GM23338 (cell line): ENCODE measurements around the gene MPHOSPH6. TPM values are rescaled to one million over a fixed set of nuclear protein-coding genes. Genes with fewer than 3 reads are reported as not detected.

Source experiments
- ATAC-seq: fragments of 200-7000 bp; cut with Tn5 transposase; 3 replicates; pipeline ENCODE4 v1.9.1; 2020
- DNase-seq: peaks from one replicate; pipeline ENCODE4 v3.0.0-alpha.2; 2015; ENCODE audit warnings: low spot score
- H2AFZ ChIP-seq: fragments of 200-600 bp; sonication (generic); 2 replicates; pipeline ENCODE4 v1.8.0; 2016; ENCODE audit warnings: antibody characterized with exemption, mild to moderate bottlenecking, moderate library complexity
- H3F3A ChIP-seq: fragments of 200-600 bp; sonication (generic); replicated peaks from 2 replicates; pipeline ENCODE4 v1.8.0; 2017; ENCODE audit warnings: antibody characterized with exemption, mixed run types, low read depth
- H3K27ac ChIP-seq: fragments of 200-600 bp; sonication (generic); 2 replicates; pipeline ENCODE4 v1.6.1; 2016; ENCODE audit warnings: low read depth
- H3K27me3 ChIP-seq: fragments of 200-600 bp; sonication (generic); 2 replicates; pipeline ENCODE4 v1.8.0; 2016; ENCODE audit warnings: mild to moderate bottlenecking, mixed run types, moderate library complexity; ENCODE audit not compliant: insufficient read depth
- H3K36me3 ChIP-seq: fragments of 200-600 bp; sonication (generic); 2 replicates; pipeline ENCODE4 v1.8.0; 2016; ENCODE audit warnings: mild to moderate bottlenecking; ENCODE audit not compliant: insufficient read depth
- H3K4me1 ChIP-seq: fragments of 200-600 bp; sonication (generic); 2 replicates; pipeline ENCODE4 v1.8.0; 2016; ENCODE audit warnings: mild to moderate bottlenecking, moderate library complexity; ENCODE audit not compliant: insufficient read depth
- H3K4me2 ChIP-seq: fragments of 200-600 bp; sonication (generic); 2 replicates; pipeline ENCODE4 v1.7.1; 2017; ENCODE audit warnings: mixed run types
- H3K4me3 ChIP-seq: fragments of 200-600 bp; sonication (generic); 2 replicates; pipeline ENCODE4 v1.6.1; 2016; ENCODE audit warnings: mixed run types
- H3K79me2 ChIP-seq: fragments of 200-600 bp; sonication (generic); replicated peaks from 2 replicates; pipeline ENCODE4 v1.8.0; 2017; ENCODE audit warnings: mild to moderate bottlenecking; ENCODE audit not compliant: insufficient read depth
- H3K9me2 ChIP-seq: fragments of 200-600 bp; sonication (generic); 2 replicates; pipeline ENCODE4 v1.8.0; 2017; ENCODE audit not compliant: insufficient read depth
- H4K20me1 ChIP-seq: fragments of 200-600 bp; sonication (generic); replicated peaks from 2 replicates; pipeline ENCODE4 v1.8.0; 2017; ENCODE audit warnings: mild to moderate bottlenecking; ENCODE audit not compliant: insufficient read depth
- H3K27ac Mint-ChIP-seq: 2 replicates; pipeline ENCODE4 v1.8.0; 2020; ENCODE audit warnings: inconsistent platforms, mild to moderate bottlenecking, moderate library complexity, mixed read lengths
- H3K27me3 Mint-ChIP-seq: 3 replicates; pipeline ENCODE4 v1.8.0; 2022; ENCODE audit warnings: low read depth, mild to moderate bottlenecking, moderate library complexity, mixed read lengths, inconsistent platforms; ENCODE audit not compliant: insufficient read depth, poor library complexity
- H3K36me3 Mint-ChIP-seq: 3 replicates; pipeline ENCODE4 v1.8.0; 2021; ENCODE audit warnings: low read depth, mild to moderate bottlenecking, inconsistent platforms, moderate library complexity, mixed read lengths
- H3K4me1 Mint-ChIP-seq: 3 replicates; pipeline ENCODE4 v1.8.0; 2020; ENCODE audit warnings: mild to moderate bottlenecking, inconsistent platforms, mixed read lengths
- H3K4me3 Mint-ChIP-seq: 3 replicates; pipeline ENCODE4 v1.8.0; 2021; ENCODE audit warnings: moderate library complexity, mild to moderate bottlenecking, inconsistent platforms, mixed read lengths
- H3K9me3 Mint-ChIP-seq: 3 replicates; pipeline ENCODE4 v1.8.0; 2020; ENCODE audit warnings: moderate library complexity, mild to moderate bottlenecking, inconsistent platforms, mixed read lengths
- CREB1 ChIP-seq: fragments of 250-450 bp; sonication (Bioruptor Pico); IDR thresholded peaks from 2 replicates; pipeline ENCODE4 v1.5.0; 2020; ENCODE audit warnings: low read depth, mild to moderate bottlenecking, moderate library complexity
- EZH2 ChIP-seq: fragments of 200-600 bp; sonication (generic); IDR thresholded peaks from one replicate; pipeline ENCODE4 v1.8.0; 2017; ENCODE audit warnings: antibody characterized with exemption, mild to moderate bottlenecking, low read depth; ENCODE audit not compliant: unreplicated experiment
- EZH2phosphoT487 ChIP-seq: fragments of 200-600 bp; sonication (generic); IDR thresholded peaks from one replicate; pipeline ENCODE4 v1.8.1; 2018; ENCODE audit warnings: antibody characterized with exemption; ENCODE audit not compliant: unreplicated experiment
- JUNB ChIP-seq: IDR thresholded peaks from one replicate; pipeline ENCODE4 v1.6.1; 2016; ENCODE audit warnings: antibody characterized with exemption; ENCODE audit not compliant: unreplicated experiment
- NANOG ChIP-seq: IDR thresholded peaks from 2 replicates; pipeline ENCODE4 v1.6.1; 2016; ENCODE audit warnings: antibody characterized with exemption, borderline replicate concordance
- POLR2AphosphoS5 ChIP-seq: IDR thresholded peaks from 2 replicates; pipeline ENCODE4 v1.6.1; 2016; ENCODE audit warnings: antibody characterized with exemption, low read depth
- STAT1 ChIP-seq: IDR thresholded peaks from one replicate; pipeline ENCODE4 v1.6.1; 2016; ENCODE audit warnings: antibody characterized with exemption; ENCODE audit not compliant: unreplicated experiment
- ZNF114 ChIP-seq: fragments of 250-450 bp; sonication (Bioruptor Pico); IDR thresholded peaks from 2 replicates; pipeline ENCODE4 v1.5.0; 2020; ENCODE audit warnings: mild to moderate bottlenecking, moderate library complexity
- ZNF331 ChIP-seq: fragments of 250-450 bp; sonication (Bioruptor Pico); IDR thresholded peaks from 2 replicates; pipeline ENCODE4 v1.5.0; 2020; ENCODE audit warnings: low read depth, mild to moderate bottlenecking, moderate library complexity
- polyA plus RNA-seq: library from polyadenylated mRNA; unstranded; fragments of >200 nt; fragmentation: Nextera tagmentation; extraction: Ambion mirVana; gene quantifications from 2 replicates; pipeline ENCODE4 v1.2.1, GENCODE V29; 2016
- total RNA-seq: library from RNA; depleted of rRNA; stranded (reverse); fragments of >200 nt; shearing (Covaris generic); gene quantifications from 2 replicates; pipeline ENCODE4 v1.2.3, GENCODE V29; 2014
- TF ChIP-seq, protein P1 (sequence below): fragments of 250-450 bp; sonication (Bioruptor Pico); IDR thresholded peaks from 2 replicates; pipeline ENCODE4 v1.5.0; 2020; ENCODE audit warnings: mild to moderate bottlenecking, moderate library complexity
- TF ChIP-seq, protein P2 (sequence below): IDR thresholded peaks from one replicate; pipeline ENCODE4 v1.6.1; 2018; ENCODE audit warnings: antibody characterized with exemption; ENCODE audit not compliant: unreplicated experiment
- TF ChIP-seq, protein P3 (sequence below), 2 experiments: fragments of 200-600 bp in 1 of 2; sonication (generic) in 1 of 2; conservative IDR thresholded peaks; 2 replicates each; pipeline versions ENCODE4 v1.5.1 to v1.6.1; 2016 to 2017; ENCODE audit warnings: antibody characterized with exemption in 2 of 2, low read depth in 2 of 2, mild to moderate bottlenecking in 2 of 2, moderate library complexity in 1 of 2
- TF ChIP-seq, protein P4 (sequence below): IDR thresholded peaks from 2 replicates; pipeline ENCODE4 v1.6.1; 2016; ENCODE audit warnings: antibody characterized with exemption

The MPHOSPH6 gene
- total and polyA plus RNA-seq, 2 experiments from 2014 or later, result 40.8 to 94.7 TPM

DNA sequence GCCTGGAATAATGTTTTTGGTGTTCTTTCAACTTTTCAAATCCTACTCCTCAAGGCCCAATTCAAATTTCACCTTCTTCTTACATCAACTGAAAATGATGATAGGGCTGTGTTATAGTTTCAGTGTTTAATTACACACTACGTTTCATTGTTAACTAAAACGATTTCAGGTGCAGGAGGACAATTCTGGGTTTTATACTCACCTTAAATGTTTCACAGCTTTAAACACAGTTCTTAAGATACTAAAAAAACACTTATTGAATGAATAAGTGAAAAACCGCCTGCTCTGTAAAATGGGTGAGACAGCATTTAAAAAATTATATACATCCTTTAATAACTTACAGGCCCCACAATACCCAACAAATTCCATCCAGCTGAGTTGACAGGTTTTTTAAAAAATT is 6.2 kb upstream of the MPHOSPH6 start:
- Mint-ChIP-seq H3K36me3 (no peaks in the 10 kb centered on the region), H3K27me3 (no peaks in the 10 kb centered on the region), H3K4me1 (peaks cover 4% of the 10 kb centered on the region; the same call in 2 of the 3 replicates), H3K9me3 (no peaks in the 10 kb centered on the region), H3K4me3 (no peak overlapping the region), H3K27ac (no peak overlapping the region)
- Histone ChIP-seq H2AFZ (no peak overlapping the region), H3K4me3 (no peak overlapping the region), H3K9me2 (no peaks in the 10 kb centered on the region), H3K27me3 (peaks cover 10% of the 10 kb centered on the region), H3K36me3 (no peaks in the 10 kb centered on the region), H3K79me2 (no peaks in the 10 kb centered on the region), H3F3A (no peaks in the 10 kb centered on the region), H3K4me1 (no peaks in the 10 kb centered on the region), H3K27ac (no peak overlapping the region), H4K20me1 (no peaks in the 10 kb centered on the region), H3K4me2 (no peak overlapping the region)
- TF ChIP-seq ZNF331 (CRISPR knock-in tag), result no peak
- TF ChIP-seq CREB1 (CRISPR knock-in tag), result no peak
- no peak for TF ChIP-seq JUNB
- TF ChIP-seq, protein P1, sequence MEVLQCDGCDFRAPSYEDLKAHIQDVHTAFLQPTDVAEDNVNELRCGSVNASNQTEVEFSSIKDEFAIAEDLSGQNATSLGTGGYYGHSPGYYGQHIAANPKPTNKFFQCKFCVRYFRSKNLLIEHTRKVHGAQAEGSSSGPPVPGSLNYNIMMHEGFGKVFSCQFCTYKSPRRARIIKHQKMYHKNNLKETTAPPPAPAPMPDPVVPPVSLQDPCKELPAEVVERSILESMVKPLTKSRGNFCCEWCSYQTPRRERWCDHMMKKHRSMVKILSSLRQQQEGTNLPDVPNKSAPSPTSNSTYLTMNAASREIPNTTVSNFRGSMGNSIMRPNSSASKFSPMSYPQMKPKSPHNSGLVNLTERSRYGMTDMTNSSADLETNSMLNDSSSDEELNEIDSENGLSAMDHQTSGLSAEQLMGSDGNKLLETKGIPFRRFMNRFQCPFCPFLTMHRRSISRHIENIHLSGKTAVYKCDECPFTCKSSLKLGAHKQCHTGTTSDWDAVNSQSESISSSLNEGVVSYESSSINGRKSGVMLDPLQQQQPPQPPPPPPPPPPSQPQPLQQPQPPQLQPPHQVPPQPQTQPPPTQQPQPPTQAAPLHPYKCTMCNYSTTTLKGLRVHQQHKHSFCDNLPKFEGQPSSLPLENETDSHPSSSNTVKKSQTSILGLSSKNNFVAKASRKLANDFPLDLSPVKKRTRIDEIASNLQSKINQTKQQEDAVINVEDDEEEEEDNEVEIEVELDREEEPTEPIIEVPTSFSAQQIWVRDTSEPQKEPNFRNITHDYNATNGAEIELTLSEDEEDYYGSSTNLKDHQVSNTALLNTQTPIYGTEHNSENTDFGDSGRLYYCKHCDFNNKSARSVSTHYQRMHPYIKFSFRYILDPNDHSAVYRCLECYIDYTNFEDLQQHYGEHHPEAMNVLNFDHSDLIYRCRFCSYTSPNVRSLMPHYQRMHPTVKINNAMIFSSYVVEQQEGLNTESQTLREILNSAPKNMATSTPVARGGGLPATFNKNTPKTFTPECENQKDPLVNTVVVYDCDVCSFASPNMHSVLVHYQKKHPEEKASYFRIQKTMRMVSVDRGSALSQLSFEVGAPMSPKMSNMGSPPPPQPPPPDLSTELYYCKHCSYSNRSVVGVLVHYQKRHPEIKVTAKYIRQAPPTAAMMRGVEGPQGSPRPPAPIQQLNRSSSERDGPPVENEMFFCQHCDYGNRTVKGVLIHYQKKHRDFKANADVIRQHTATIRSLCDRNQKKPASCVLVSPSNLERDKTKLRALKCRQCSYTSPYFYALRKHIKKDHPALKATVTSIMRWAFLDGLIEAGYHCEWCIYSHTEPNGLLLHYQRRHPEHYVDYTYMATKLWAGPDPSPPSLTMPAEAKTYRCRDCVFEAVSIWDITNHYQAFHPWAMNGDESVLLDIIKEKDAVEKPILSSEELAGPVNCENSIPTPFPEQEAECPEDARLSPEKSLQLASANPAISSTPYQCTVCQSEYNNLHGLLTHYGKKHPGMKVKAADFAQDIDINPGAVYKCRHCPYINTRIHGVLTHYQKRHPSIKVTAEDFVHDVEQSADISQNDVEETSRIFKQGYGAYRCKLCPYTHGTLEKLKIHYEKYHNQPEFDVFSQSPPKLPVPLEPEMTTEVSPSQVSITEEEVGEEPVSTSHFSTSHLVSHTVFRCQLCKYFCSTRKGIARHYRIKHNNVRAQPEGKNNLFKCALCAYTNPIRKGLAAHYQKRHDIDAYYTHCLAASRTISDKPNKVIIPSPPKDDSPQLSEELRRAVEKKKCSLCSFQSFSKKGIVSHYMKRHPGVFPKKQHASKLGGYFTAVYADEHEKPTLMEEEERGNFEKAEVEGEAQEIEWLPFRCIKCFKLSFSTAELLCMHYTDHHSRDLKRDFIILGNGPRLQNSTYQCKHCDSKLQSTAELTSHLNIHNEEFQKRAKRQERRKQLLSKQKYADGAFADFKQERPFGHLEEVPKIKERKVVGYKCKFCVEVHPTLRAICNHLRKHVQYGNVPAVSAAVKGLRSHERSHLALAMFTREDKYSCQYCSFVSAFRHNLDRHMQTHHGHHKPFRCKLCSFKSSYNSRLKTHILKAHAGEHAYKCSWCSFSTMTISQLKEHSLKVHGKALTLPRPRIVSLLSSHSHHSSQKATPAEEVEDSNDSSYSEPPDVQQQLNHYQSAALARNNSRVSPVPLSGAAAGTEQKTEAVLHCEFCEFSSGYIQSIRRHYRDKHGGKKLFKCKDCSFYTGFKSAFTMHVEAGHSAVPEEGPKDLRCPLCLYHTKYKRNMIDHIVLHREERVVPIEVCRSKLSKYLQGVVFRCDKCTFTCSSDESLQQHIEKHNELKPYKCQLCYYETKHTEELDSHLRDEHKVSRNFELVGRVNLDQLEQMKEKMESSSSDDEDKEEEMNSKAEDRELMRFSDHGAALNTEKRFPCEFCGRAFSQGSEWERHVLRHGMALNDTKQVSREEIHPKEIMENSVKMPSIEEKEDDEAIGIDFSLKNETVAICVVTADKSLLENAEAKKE, result no peak
- TF ChIP-seq NANOG, result no peak
- no peak for TF ChIP-seq STAT1
- TF ChIP-seq, protein P2, sequence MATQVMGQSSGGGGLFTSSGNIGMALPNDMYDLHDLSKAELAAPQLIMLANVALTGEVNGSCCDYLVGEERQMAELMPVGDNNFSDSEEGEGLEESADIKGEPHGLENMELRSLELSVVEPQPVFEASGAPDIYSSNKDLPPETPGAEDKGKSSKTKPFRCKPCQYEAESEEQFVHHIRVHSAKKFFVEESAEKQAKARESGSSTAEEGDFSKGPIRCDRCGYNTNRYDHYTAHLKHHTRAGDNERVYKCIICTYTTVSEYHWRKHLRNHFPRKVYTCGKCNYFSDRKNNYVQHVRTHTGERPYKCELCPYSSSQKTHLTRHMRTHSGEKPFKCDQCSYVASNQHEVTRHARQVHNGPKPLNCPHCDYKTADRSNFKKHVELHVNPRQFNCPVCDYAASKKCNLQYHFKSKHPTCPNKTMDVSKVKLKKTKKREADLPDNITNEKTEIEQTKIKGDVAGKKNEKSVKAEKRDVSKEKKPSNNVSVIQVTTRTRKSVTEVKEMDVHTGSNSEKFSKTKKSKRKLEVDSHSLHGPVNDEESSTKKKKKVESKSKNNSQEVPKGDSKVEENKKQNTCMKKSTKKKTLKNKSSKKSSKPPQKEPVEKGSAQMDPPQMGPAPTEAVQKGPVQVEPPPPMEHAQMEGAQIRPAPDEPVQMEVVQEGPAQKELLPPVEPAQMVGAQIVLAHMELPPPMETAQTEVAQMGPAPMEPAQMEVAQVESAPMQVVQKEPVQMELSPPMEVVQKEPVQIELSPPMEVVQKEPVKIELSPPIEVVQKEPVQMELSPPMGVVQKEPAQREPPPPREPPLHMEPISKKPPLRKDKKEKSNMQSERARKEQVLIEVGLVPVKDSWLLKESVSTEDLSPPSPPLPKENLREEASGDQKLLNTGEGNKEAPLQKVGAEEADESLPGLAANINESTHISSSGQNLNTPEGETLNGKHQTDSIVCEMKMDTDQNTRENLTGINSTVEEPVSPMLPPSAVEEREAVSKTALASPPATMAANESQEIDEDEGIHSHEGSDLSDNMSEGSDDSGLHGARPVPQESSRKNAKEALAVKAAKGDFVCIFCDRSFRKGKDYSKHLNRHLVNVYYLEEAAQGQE, result no peak
- TF ChIP-seq, protein P3, sequence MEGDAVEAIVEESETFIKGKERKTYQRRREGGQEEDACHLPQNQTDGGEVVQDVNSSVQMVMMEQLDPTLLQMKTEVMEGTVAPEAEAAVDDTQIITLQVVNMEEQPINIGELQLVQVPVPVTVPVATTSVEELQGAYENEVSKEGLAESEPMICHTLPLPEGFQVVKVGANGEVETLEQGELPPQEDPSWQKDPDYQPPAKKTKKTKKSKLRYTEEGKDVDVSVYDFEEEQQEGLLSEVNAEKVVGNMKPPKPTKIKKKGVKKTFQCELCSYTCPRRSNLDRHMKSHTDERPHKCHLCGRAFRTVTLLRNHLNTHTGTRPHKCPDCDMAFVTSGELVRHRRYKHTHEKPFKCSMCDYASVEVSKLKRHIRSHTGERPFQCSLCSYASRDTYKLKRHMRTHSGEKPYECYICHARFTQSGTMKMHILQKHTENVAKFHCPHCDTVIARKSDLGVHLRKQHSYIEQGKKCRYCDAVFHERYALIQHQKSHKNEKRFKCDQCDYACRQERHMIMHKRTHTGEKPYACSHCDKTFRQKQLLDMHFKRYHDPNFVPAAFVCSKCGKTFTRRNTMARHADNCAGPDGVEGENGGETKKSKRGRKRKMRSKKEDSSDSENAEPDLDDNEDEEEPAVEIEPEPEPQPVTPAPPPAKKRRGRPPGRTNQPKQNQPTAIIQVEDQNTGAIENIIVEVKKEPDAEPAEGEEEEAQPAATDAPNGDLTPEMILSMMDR (conservative IDR thresholded peaks at IDR 0.05; ENCODE audit: low read depth in 2 of 2), result no peak
- TF ChIP-seq EZH2, result no peak
- no peak for TF ChIP-seq ZNF114 (CRISPR knock-in tag)
- TF ChIP-seq EZH2phosphoT487, result no peak
- TF ChIP-seq POLR2AphosphoS5, result no peak
- TF ChIP-seq, protein P4, sequence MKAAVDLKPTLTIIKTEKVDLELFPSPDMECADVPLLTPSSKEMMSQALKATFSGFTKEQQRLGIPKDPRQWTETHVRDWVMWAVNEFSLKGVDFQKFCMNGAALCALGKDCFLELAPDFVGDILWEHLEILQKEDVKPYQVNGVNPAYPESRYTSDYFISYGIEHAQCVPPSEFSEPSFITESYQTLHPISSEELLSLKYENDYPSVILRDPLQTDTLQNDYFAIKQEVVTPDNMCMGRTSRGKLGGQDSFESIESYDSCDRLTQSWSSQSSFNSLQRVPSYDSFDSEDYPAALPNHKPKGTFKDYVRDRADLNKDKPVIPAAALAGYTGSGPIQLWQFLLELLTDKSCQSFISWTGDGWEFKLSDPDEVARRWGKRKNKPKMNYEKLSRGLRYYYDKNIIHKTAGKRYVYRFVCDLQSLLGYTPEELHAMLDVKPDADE, result no peak
- DNase-seq (no peak), ATAC-seq (no peak)
